MM.1S (cell line): ENCODE measurements around the gene PLEKHH1.

ENCODE experiments used
- CTCF ChIP-seq: fragments of 300-600 bp; sonication (generic); IDR thresholded peaks from 2 replicates; pipeline ENCODE4 v1.5.1; 2016; ENCODE audit warnings: antibody characterized with exemption, low read length, mixed read lengths
- EZH2 ChIP-seq: fragments of 300-600 bp; sonication (generic); optimal IDR thresholded peaks from 2 replicates; pipeline ENCODE3; 2017; ENCODE audit warnings: low read depth, mild to moderate bottlenecking, antibody characterized with exemption, low read length, mixed read lengths
- EZH2phosphoT487 ChIP-seq: fragments of 300-600 bp; sonication (generic); IDR thresholded peaks from 2 replicates; pipeline ENCODE4 v1.6.1; 2018; ENCODE audit warnings: antibody characterized with exemption, low read length

- no peak for TF ChIP-seq CTCF
- no peak for TF ChIP-seq EZH2
- no peak for TF ChIP-seq EZH2phosphoT487
These were observed 70.0 kb downstream of the PLEKHH1 start for GRCh38 chr14:67602995-67603545.
